ENCODE data around the gene CGB5.

- no peak for TF ChIP-seq POLR2A (IDR thresholded peaks at IDR 0.05; ENCODE audit: low read depth, low read length)
- no peak for TF ChIP-seq POLR2AphosphoS5 (IDR thresholded peaks at IDR 0.05; ENCODE audit: low read depth, low read length)
- TF ChIP-seq TAF1 (IDR thresholded peaks at IDR 0.05; ENCODE audit: low read depth, low read length): no peak
- no peak for TF ChIP-seq POU2F2 (IDR thresholded peaks at IDR 0.05; ENCODE audit: low read depth, low read length)
- TF ChIP-seq SPI1 (IDR thresholded peaks at IDR 0.05; ENCODE audit: low read depth, low read length): no peak
Observed at GRCh38 chr19:49019242-49019932, 24.3 kb upstream of the CGB5 start.

Data from GM12891 (cell line).